ENCODE data around the gene RNF145.

RNF145 gene

GRCh38 chr5:159178978-159179377 lies 30.4 kb downstream of the RNF145 start:
- H3K4me3 ChIP-seq (ENCODE audit: low read depth, low read length, poor library complexity, severe bottlenecking) = no peak overlapping the region
- no peak overlapping the region for H3K27ac ChIP-seq (ENCODE audit: low read depth, low read length, poor library complexity, severe bottlenecking)
- H3K9ac ChIP-seq (ENCODE audit: low read length) = no peak overlapping the region
- H3K9me3 ChIP-seq (ENCODE audit: low read length) = no peaks in the 10 kb centered on the region
- H3K27me3 ChIP-seq (ENCODE audit: insufficient read depth, low read length) = no peaks in the 10 kb centered on the region
- no peaks in the 10 kb centered on the region for H3K9me2 ChIP-seq (ENCODE audit: low read depth, low read length)
- no peak overlapping the region for H3K4me2 ChIP-seq (ENCODE audit: low read length)
- H4K20me1 ChIP-seq (ENCODE audit: insufficient read depth, low read length) = no peaks in the 10 kb centered on the region
- no peak overlapping the region for H2AFZ ChIP-seq (ENCODE audit: low read length)
- TF ChIP-seq EZH2 (IDR thresholded peaks at IDR 0.05; ENCODE audit: borderline replicate concordance, low read length) (no peak), CTCF (IDR thresholded peaks at IDR 0.05; ENCODE audit: low read length) (no peak)
- H3F3A ChIP-seq (ENCODE audit: insufficient read depth, low read length) = no peaks in the 10 kb centered on the region
- H3K36me3 ChIP-seq (ENCODE audit: insufficient read depth, low read length) = peaks cover 16% of the 10 kb centered on the region; the same call in 1 of the 2 replicates
- peaks cover 22% of the 10 kb centered on the region for H3K4me1 ChIP-seq (ENCODE audit: insufficient read depth, low read length, severe bottlenecking)
- H3K79me2 ChIP-seq (ENCODE audit: insufficient read depth, low read length) = no peaks in the 10 kb centered on the region

- TF ChIP-seq CTCF (IDR thresholded peaks at IDR 0.05; ENCODE audit: low read length) (no peak), EZH2 (IDR thresholded peaks at IDR 0.05; ENCODE audit: borderline replicate concordance, low read length) (no peak)
- no peaks in the 10 kb centered on the region for H3F3A ChIP-seq (ENCODE audit: insufficient read depth, low read length)
- no peak overlapping the region for H3K9ac ChIP-seq (ENCODE audit: low read length)
- peaks cover 22% of the 10 kb centered on the region; the same call in 1 of the 2 replicates for H3K36me3 ChIP-seq (ENCODE audit: insufficient read depth, low read length)
- H3K79me2 ChIP-seq (ENCODE audit: insufficient read depth, low read length) = no peaks in the 10 kb centered on the region
- no peak overlapping the region for H3K4me2 ChIP-seq (ENCODE audit: low read length)
- H3K4me3 ChIP-seq (ENCODE audit: low read depth, low read length, poor library complexity, severe bottlenecking) = no peak overlapping the region
- H4K20me1 ChIP-seq (ENCODE audit: insufficient read depth, low read length) = no peaks in the 10 kb centered on the region
- no peaks in the 10 kb centered on the region for H3K27me3 ChIP-seq (ENCODE audit: insufficient read depth, low read length)
- H3K9me3 ChIP-seq (ENCODE audit: low read length) = no peaks in the 10 kb centered on the region
- no peak overlapping the region for H3K27ac ChIP-seq (ENCODE audit: low read depth, low read length, poor library complexity, severe bottlenecking)
- peaks cover 6% of the 10 kb centered on the region for H3K4me1 ChIP-seq (ENCODE audit: insufficient read depth, low read length, severe bottlenecking)
- H3K9me2 ChIP-seq (ENCODE audit: low read depth, low read length) = no peaks in the 10 kb centered on the region
- H2AFZ ChIP-seq (ENCODE audit: low read length) = no peak overlapping the region
Measured at GRCh38 chr5:159175547-159175946, 33.8 kb downstream of the RNF145 start.

- no peak overlapping the region for H3K27ac ChIP-seq (ENCODE audit: low read depth, low read length, poor library complexity, severe bottlenecking)
- no peaks in the 10 kb centered on the region for H3K27me3 ChIP-seq (ENCODE audit: insufficient read depth, low read length)
- H4K20me1 ChIP-seq (ENCODE audit: insufficient read depth, low read length) = no peaks in the 10 kb centered on the region
- H3K79me2 ChIP-seq (ENCODE audit: insufficient read depth, low read length) = no peaks in the 10 kb centered on the region
- H3K9me2 ChIP-seq (ENCODE audit: low read depth, low read length) = no peaks in the 10 kb centered on the region
- no peak overlapping the region for H2AFZ ChIP-seq (ENCODE audit: low read length)
- H3K4me3 ChIP-seq (ENCODE audit: low read depth, low read length, poor library complexity, severe bottlenecking) = no peak overlapping the region
- H3K36me3 ChIP-seq (ENCODE audit: insufficient read depth, low read length) = peaks cover 24% of the 10 kb centered on the region; the same call in 1 of the 2 replicates
- H3K9me3 ChIP-seq (ENCODE audit: low read length) = no peaks in the 10 kb centered on the region
- TF ChIP-seq CTCF (IDR thresholded peaks at IDR 0.05; ENCODE audit: low read length) = no peak
- TF ChIP-seq EZH2 (IDR thresholded peaks at IDR 0.05; ENCODE audit: borderline replicate concordance, low read length) = no peak
- H3K4me2 ChIP-seq (ENCODE audit: low read length) = no peak overlapping the region
- no peaks in the 10 kb centered on the region for H3F3A ChIP-seq (ENCODE audit: insufficient read depth, low read length)
- no peak overlapping the region for H3K9ac ChIP-seq (ENCODE audit: low read length)
- H3K4me1 ChIP-seq (ENCODE audit: insufficient read depth, low read length, severe bottlenecking) = peaks cover 6% of the 10 kb centered on the region
Measured at GRCh38 chr5:159174511-159175168, 34.7 kb downstream of the RNF145 start.

All from OCI-LY1 (cell line).